GM19193 (cell line): ENCODE results near the gene CBL.

ENCODE experiments used
- POLR2A ChIP-seq: IDR thresholded peaks from 4 replicates; pipeline ENCODE4 v1.6.1; 2011; ENCODE audit not compliant: insufficient read depth, insufficient read length; ENCODE audit errors: extremely low read depth

Gene CBL

DNA sequence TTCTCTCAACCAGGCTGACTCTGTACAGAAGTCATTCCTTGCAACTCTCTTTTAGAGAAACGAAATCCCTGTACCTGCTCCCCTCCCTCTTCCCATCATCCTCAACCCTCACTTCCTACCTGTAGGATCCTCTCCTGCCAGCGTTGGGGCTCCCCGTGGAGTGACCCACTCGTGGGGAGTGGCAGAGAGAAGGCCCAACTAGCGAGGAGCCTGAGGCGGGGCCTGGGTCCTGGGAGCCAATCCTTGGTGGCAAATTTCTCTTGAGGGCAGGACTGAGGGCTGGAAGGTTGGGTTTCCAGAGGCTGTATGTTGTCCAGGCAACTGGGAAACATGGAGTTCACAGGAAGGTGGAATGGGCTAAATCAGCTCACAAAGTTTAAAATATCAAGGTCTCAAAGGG lies 10.5 kb upstream of the CBL start:
- TF ChIP-seq POLR2A: no peak

DNA sequence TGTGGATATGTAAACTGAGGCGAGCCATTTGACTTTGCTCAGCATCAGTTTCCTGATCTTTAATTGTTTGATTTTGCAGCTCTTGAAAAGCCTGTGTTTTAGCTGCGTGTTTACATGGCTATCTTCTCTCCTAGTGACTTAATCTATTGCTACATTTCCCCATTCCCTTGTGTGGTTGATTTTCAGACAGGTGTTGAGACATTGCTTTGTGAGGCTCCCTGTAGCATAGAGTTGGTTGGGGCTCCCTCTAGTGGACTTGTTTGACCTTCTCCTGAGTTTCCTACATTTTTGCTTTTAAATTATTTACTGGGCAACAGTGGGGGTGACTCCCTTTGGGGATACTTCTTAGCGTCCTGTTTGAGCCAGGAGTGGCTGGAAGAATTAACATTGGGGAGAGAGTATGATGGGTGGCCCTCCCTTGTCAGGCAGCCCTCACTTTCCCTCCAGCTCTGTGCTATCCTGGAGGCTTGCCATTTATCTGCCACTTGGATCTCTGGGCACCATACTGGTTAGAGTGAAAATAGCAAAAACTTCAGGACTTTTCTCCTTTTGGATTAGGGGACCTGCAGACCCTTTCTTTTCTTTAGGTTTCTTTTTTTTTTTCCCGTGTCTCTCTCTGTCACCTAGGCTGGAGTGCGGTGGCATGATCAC lies 9.2 kb upstream of the CBL start:
- TF ChIP-seq POLR2A: no peak

DNA sequence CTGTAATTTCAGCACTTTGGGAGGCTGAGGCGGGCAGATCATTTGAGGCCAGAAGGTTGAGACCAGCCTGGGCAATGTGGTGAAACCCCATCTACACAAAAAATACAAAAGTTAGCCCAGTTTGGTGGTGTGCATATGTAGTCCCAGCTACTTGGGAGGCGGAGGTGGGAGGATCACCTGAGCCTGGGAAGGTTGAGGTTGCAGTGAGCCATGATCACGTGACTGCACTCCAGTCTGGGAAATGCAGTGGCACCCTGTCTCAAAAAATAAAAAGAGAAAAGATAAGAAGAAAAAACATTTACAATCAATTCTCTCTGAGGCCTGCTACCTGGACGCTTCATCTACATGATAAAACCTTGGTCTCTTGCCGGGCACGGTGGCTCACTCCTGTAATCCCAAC lies 7.2 kb upstream of the CBL start:
- TF ChIP-seq POLR2A: no peak

DNA sequence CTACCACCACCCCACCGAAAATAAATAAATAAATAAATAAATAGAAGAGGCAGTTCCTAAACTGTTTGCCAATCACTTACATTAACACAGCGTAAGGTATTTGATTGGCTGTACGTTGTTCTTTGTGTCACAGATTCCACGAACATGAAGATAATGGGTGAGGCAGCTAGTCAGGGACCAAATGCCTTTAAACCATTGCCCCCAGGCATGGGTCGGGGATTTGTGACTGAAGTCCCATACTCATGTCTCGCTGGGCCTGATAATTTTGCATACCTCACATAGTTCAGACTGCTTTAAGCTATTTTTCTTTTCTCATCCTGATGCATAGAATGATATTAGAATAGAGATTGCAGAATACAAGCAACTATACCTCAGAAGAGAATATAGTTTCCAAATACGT lies 3.6 kb upstream of the CBL start:
- TF ChIP-seq POLR2A: no peak

DNA sequence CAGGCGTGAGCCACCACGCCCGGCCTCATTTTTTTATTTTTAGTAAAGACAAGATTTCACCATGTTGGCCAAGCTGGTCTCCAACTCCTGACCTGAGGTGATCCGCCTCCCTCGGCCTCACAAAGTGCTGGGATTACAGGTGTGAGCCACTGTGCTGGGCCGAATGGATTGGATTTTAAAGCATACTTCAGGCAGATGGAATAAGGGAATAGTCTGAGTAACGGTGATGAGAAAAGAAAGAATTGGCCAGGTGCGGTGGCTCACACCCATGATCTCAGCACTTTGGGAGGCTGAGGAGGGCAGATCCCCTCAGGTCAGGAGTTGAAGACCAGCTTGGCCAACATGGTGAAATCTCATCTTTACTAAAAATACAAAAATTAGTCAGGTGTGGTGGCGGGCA lies 2.1 kb upstream of the CBL start:
- TF ChIP-seq POLR2A: no peak

DNA sequence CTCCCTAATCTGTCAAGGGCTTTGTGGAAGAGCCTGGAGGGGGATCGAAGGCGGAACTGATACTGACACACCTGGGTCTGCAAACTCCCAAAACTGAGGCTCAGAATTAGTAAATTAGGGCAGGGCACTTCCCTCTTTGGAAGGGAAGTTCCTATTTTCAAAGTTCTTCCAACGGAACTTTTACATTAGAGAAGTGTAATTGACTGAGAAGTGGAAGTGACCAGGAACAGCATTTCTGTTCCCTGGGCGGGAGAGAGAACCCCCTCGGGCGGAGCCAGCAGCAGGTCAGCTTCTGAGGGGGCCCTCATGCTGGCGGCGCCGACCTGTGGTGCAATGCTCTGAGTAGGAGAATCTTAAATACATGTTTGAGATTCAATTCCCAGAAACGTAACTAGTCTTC lies 1.1 kb upstream of the CBL start:
- TF ChIP-seq POLR2A: no peak

DNA sequence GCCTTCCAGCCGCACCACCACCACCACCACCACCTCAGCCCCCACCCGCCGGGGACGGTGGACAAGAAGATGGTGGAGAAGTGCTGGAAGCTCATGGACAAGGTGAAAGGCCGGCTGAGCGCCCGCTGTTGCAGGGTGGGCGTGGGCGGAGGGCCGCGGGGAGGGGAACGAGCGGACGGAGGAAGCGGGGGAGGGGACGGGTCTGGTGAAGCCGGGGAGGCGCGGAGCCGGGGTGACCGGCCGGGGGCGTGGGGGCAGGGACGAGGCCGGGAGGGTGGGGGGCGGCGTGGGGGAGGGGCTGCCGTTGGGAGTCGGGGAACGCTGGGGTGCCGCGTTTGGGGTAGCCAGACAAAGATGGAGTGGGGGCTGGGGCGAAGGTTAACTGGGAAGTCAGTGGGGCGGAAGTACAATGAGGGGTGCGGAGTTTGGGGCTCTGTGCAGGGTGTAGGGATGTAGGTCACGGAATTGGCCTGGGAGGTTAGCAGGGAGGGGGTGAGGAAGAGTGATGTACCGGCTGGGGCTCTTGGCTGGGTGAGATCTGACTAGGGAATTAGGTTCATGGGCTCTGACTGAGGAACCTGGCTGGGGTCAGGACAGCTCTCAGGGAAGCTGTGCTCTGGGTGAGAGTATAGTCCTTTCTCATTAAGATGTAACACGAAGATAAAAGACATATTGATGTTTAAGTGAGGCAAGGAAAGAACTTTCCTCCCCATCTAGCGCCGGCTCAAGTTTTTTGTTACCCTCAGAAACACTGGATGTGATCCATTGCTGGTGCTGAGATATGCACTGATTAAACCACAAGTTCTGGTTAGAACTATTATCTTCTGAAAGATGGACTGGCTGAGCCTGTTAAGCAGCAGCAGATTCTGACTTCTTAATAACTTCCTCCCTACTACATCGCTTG lies 624 bp downstream of the CBL start:
- no peak for TF ChIP-seq POLR2A

DNA sequence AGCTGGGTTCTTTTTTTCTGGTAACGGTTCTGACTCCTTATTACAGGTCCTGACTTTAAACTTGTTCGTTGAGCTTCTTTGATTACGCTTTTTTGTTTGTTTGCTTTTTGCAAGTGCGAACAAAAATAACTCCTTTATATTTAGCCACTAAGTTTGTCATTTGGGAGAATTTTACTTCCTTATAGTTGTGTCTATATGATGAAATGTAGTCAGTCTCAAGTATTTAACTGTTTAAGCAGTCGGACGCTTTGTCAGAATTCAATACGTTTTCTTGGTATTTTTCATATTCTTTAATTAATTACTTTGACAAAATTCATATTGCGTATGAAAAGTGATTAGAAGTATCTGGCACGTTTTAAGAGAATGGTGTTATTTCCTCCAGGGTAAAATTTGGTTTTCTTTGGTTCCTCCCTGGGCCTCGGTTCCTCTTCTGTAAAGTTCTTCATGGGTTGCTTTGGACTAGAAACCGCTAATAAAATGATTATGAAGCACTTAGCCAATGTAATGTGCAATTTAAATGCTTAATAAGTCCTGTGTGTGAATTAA lies 1.3 kb downstream of the CBL start:
- TF ChIP-seq POLR2A: no peak

DNA sequence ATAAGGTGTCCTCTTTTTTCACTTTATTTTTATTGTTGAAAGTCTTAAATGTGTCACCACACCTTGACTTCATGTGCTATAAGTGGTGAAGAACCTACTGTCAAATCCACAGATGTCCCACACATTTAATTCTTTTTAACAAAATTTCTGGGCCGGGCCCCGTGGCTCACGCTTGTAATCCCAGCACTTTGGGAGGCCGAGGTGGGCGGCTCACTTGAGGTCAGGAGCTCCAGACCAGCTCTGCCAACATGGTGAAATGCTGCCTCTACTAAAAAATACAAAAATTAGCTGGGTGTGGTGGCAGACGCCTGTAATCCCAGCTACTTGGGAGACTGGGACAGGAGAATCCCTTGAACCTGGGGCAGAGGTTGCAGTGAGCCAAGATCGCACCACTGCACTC lies 3.0 kb downstream of the CBL start:
- TF ChIP-seq POLR2A: no peak

DNA sequence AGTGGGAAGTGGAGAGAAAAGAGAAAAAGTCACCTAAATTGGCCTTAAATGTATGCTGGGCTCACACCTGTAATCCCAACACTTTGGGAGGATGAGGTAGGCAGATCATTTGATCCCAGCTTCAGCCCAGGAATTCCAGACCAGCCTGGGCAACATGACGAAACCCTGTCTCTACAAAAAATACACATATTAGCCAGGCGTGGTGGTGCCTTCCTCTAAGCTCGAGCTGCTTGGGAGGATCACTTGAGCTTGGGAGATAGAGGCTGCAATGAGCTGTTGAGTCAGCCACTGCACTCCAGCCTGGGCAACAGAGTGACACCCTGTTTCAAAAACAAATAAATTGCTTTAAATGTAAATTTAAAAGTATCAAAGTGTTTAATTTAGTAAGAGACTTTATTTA lies 3.9 kb downstream of the CBL start:
- no peak for TF ChIP-seq POLR2A

DNA sequence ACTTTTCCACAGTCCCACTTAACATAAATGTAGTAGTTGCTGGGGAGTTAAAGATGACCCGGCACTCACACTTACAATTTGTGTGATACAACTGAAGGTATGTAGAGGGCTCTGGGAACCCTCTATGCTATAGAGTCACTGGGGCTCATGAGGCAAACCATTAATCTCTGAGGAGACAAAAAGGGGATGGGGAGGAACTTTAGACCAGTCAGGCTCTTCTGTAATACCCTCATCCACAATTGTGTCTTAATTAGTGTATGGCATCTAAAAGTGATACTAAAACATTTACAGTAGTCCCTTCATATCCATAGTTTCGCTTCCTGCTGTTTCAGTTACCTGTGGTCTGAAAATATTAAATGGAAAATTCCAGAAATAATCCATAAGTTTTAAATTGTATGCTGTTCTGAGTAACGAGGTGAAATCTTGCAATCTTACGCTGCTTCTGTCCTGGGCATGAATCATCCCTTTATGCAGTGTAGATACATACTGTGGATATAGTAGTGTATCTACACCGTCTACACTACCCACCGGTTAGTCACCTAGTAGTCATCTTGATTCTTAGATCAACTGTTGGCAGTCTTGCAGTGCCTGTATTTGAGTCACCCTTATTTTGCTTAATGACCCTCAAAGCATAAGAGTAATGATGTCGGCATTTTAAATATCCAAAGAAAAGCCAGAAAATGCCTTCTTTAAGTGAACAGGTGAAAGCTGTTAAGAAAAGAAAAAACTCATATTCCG lies 12.2 kb downstream of the CBL start:
- no peak for TF ChIP-seq POLR2A

DNA sequence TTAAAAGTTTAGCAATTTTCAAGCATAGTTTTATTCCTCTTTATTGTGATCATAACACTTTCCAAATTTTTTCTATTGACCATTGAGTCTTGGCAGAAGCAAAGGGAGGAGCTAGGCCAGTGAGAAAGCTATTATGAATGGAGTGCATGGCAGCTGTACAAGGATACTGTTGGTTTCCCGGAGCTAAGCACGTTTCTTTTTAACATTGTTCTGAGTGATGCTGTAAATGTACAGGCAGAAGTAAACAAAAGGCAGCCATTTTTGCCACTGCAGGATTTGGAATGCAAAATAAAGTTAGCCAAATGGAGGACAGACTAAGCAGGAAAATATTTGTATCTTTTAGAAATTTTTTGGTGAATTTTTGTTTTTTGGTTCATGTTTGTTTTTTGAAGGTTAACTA lies 16.2 kb downstream of the CBL start:
- no peak for TF ChIP-seq POLR2A

DNA sequence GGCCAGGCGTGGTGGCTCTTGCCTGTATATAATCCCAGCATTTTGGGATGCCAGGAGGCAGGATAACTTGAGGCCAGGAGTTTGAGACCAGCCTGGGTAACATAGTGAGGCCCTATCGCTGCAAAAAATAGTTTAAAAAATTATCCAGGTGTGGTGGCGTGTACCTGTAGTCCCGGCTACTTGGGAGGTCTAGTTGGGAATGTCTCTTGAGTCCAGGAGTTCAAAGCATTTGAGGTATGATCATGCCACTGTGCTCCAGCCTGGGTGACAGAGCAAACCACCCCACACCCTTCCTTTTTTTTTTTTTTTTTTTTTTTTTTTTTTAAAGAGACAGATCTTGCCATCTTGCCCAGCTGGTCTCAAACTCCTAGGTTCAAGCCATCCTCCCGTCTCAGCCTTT lies 16.8 kb downstream of the CBL start:
- no peak for TF ChIP-seq POLR2A

DNA sequence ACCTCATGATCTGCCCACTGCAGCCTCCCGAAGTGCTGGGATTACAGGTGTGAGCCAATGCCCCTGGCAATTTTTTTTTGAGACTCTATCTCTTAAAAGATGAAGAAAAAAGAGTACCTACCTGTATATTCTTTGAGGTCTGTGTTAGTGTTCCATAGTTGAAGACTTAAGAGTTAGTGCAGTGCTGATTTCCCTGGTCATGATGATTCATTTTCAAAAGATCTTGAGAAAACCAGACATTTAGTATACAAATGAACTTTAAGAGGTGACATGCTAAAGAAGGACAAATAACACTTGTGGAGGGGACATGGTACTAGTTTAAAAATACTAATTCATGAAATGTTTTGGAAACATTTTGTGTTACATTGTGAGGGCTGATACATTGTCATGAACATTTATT lies 17.7 kb downstream of the CBL start:
- no peak for TF ChIP-seq POLR2A

DNA sequence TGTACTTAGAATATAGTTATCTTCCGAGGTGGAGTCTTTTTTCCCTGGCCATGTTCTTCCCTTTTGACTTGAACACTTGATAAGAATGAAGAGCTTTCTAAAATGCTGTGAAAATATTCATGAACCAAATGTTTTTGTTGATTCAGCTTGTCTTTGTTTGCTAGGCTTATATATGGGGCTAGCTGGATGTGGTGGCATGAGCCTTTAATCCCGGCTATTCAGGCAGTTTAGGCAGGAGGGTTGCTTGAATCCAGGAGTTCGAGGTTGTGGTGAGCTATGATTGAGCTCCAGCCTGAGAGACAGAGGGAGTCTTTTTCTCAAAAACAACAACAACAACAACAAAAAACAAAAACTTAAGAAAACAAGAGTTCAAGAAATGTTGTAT lies 23.1 kb downstream of the CBL start:
- TF ChIP-seq POLR2A: no peak

DNA sequence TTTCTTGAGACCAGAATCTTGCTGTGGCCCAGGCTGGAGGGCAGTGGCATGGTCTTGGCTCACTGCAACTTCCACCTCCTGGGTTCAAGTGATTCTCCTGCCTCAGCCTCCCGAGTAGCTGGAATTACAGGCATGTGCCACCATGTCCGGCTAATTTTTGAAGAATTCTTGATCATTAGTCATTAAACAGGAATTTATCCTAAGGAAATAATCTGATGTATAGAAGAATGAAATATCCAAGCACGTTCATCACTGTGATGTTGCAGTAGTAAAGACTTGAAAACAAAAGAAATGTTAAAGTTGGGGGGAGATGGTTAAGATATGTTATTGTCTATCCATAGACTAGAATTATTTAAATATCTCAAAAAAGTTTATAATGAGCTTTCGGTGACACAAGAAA lies 23.6 kb downstream of the CBL start:
- no peak for TF ChIP-seq POLR2A

DNA sequence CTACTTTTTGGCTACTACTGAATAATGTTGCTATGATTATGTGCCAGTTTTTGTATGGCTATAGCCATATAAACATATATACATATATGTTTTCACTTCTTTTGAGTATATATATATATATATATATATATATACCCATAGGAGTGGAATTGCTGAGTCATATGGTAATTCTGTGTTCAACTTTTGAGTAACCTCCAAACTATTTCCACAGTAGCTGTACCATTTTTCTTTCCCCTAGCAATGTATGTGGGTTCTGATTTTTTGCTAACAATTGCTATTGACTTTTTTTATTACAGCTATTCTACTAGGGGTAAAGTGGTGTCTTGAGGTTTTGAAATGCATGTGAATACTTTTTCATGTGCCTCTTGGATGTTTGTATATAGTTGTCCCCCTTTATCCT lies 30.4 kb downstream of the CBL start:
- TF ChIP-seq POLR2A: no peak

DNA sequence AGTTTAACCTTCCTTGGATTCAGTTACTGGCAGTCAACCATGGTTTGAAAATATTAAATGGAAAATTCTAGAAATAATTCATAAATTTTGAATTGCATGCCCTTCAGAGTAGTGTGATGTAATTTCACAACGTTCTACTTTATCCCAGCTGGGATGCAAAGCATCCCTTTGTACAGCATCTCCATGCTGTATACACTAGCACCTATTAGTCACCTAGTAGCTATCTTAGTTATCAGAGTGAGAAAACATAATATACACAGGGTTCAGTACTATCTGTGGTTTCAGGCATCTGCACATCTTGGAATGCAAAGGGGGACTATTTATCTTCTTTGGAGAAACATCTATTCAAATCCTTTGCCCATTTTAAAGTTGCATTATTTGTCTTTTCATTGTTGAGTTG lies 30.8 kb downstream of the CBL start:
- no peak for TF ChIP-seq POLR2A
